ENCODE data around the gene LRRC7. TPM values are rescaled to one million over a fixed set of nuclear protein-coding genes. Genes with fewer than 3 reads are reported as not detected.

The LRRC7 gene
- total RNA-seq, 1 donor from 2014 or later = 8.8 TPM

DNA sequence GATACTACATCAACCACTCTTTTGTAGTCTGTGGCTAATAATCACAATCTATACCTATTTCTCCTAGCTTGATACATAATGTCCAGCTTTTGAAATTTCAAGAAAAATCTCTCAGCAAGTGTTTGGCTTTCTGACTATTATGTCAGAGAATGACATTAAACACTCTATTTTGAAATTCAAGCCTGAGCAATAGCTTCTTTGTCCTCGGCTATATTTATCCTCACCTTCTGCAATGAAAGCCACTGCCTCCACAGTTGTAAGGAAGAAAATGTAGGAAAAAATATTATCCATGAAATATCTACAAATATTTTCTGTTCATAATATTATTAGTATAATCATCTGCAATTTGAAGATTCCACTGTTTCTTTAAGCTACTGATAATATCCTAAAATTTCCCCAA lies 22.1 kb downstream of the LRRC7 start:
- DNase-seq = no peak

- DNase-seq = no peak
Observed at GRCh38 chr1:69592341-69592740, 24.6 kb downstream of the LRRC7 start.

DNA sequence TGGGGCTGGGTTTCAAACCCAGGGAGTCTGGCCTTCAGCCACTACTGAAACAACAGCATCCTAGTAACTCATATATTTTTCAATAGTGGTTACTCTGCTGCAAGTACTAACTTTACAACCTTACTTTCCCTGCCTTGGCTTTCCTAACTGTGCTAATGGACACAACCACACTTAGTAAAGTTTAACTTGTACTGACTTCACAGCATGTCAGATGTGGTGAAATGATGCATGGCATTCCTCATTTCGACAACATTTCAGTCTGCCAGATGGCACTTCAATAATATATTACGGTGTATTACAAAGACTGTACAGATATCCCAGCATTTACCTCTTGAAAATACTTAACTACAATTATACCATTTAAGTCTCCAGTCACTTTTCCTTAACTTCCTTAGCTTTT lies 27.8 kb downstream of the LRRC7 start:
- no peak for DNase-seq

DNA sequence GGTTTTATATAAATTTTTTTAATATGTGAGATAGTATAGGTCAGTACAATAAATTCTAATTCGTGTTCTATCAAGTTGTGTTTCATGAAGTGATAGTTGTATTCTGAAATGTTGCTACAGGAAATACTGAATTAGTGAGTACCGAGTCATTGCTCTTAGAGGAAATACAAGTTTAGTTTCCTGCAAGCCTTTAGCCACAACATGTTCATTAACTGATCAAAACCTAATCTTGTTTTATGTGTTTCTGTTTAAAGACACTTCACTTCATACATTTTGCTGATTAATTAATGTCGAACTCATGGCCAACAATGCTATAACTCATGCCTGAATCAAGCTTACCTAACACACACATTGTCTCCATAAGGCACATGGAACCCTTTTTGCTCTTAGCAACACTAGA lies 43.6 kb downstream of the LRRC7 start:
- no peak for DNase-seq

DNA sequence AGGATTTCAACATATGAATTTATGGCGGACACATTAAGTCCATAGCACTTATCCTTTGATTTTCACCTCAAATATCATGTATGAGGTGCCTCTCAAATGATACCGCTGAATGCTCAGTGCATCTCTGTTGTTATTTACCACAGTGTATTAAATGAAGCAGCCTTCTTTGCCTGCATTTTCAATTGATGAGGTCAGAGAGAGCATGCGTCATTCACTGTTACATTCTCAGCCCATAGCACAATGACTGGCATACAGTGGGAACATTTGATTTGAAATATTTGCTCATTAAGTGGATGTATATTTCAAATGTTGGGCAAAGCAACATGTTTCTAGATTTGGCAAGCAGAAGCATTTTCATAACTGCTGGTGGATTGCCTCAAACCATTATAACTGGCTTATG lies 45.7 kb downstream of the LRRC7 start:
- no peak for DNase-seq

DNA sequence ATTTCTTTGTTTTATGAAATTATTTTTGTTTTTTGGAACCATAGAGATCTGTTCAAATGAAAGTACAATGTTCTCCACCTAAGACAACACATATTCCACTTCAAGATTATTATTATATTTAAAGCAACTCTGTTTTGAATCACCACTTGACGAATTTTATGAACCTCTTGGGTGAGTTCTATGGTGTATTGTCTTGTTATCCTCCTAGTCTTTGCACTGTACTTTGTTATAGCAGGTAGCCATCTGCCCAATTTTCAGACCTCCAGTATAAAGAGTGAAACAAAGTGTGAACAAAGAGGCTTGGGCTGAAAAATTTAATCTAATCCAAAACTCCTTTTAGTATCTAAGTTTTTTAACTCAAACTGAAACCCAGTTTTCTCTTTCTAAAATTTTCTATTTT lies 71.0 kb downstream of the LRRC7 start:
- no peak for DNase-seq

- DNase-seq = no peak
Observed at GRCh38 chr1:69639159-69639558, 71.4 kb downstream of the LRRC7 start.

- no peak for DNase-seq
Observed at GRCh38 chr1:69643266-69643665, 75.5 kb downstream of the LRRC7 start.

DNA sequence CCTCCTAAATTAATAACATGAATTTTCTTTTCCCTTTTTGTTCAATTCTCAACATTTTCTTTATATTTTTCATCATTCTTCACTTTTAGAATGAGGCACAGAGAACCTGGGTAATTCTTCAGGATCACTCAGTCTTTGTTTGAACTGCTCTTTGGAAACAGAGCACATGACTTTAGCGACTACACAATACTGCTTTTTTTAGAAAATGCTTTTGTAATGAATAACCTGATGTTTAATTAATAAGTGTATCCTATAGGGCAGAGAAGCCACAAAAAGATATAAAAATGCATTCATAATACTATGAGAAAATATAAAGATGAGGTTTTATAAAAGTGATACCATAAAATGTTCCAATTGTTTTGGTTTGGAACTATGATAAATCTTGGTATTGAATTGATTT lies 77.8 kb downstream of the LRRC7 start:
- DNase-seq = no peak

DNA sequence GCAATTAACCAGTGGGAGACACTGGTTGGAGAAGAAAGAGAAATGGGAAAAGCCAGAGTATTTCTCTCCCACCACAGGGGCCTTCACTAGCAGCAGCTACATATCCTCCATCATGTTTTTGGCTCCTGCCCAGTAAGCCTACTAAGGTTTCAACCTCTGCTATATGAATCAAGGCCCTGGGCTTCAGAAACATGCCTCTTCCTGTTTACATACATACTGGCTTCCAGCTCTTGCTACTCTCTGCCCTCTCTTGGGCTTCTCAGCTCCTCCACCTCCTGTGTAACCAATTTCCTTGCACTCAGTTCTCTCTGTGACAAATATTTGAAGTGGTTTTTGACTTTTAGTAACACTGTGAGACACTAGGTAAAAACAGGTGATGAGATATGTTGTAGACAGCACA lies 80.8 kb downstream of the LRRC7 start:
- no peak for DNase-seq

- DNase-seq = no peak
Observed at GRCh38 chr1:69649383-69649990, 81.8 kb downstream of the LRRC7 start.

DNA sequence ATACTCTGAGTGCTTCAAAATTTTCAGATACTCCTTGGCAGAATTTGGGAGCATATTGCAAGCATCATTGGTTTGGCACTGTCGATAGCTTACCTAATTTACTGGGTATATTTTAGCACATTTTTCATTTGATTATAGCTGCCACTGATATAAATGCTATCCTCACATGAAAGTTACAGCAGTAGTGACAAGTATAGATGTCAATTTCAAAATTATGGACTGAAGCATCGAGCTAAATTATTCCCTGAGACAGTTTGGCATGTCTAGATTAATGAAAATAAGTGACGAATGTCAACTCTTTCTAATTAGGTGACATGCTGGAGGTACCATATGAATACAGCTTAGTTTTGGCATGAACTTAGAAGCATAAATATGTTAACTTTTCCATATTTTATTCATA lies 83.1 kb downstream of the LRRC7 start:
- no peak for DNase-seq

DNA sequence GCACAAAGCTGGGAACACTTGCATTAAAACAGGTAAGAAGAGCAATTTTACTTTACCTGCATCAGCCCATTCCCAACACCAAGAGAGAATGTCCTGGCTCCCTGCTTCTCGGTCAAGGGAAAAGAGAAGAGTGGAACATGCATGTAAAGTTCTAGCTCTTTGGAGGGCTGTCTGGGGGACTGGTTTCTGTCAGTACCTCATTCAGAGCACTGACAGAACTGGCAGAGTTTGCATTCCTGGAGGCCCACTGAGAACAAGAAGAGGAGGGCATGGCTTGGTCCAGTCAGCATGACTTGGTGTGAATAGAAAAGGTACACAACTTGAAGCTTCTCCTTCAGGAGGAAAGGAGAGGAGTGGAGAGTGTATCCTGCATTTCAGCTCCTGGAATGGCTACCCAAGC lies 83.9 kb downstream of the LRRC7 start:
- no peak for DNase-seq

GRCh38 chr1:69657971-69658370 lies 90.2 kb downstream of the LRRC7 start:
- DNase-seq = no peak

DNA sequence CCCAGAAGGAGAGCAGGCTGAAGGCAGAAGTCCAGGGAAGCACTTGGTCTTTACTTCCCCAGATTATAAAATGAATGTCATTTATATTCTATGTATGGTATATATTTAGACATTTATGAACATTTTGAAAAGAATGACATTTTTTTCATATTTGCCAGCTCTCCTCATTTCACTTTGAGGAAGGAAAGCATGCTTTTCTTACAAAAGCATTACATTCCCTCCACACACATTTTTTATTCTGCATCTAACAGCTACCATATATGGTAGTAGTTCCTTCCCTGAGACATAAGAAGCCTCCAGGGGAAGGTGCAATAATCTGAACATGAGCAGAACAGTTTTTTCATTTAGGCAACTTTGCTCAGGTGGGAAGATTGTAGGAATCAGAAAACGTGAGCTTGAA lies 94.0 kb downstream of the LRRC7 start:
- no peak for DNase-seq

GRCh38 chr1:69662321-69662720 lies 94.6 kb downstream of the LRRC7 start:
- DNase-seq = no peak

DNA sequence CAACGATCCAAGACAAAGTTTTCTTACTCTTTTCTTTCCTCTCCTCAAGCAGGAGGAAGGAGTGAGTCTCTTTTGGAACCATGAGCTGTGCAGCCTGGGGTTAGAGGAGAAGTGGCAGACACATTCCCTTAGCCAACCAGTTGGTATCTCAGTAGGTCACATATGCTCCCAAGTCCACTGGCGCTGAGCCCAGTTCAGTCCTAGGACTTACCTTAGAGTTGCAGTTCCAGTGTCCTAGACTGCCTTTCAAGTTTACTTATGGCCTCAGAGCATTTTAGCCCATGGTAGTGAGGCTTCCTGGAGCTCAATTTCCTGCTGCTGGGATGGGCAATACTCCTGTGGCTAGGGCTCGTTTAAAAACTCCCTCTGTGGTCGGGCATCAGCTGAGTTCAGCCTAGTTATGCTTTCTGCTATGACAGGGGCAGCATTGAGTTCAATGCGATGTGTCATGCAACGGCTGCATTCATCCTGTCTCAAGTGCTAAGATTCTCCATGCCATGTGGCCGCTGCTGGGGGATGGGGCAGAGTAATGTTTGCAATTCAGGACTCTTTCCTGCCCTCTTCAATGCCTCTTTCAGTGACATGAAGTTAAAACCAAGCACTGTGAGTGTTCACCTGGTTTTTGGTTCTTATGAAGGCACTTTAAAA lies 103.8 kb downstream of the LRRC7 start:
- peak; percentile 13 for DNase-seq

DNA sequence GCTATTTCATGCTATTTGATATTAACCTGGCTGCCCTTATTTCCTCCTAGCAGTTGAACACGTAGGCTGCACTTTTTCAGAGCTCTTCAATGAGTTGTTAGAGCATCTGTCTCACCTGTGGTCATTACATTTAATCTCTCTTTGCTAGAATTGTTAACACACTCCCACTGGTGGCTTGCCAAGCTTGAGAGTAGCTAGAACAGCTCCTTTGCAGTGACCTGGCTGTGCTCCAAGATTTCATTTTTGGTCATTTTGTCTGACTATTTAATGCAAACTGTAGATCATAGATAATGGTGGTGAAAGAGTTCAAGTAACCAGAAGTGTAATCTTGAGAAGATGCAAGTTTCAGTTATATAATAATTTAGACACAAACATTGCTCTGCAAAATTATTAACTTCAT lies 105.6 kb downstream of the LRRC7 start:
- no peak for DNase-seq

GRCh38 chr1:69679965-69680364 lies 112.2 kb downstream of the LRRC7 start:
- no peak for DNase-seq

DNA sequence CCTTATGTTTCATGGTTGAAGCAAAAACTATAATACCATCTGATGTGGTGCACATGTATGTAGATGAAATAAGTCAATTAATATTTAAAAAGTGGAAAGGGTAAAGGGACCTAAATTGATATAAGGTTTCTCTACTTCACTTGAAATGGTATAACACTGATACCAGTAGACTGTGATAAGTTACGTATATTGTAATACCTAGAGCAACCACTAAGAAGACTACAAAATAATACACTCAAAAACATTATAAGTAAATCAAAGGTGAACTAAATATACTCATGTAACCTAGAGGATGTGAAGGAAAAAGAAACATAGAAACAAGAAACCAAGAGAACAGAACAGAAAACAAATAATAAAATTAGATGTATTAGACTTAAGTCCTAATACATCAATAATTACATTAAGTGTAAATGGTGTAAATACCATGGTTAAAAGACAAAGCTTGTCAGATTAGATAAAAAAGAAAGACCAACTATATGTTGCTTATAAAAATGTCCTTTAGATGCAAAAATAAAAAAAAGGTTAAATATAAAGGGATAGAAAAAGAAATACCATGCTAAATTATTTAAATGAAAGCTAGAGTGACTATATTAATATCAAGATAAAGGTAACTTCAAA lies 118.8 kb downstream of the LRRC7 start:
- no peak for DNase-seq

GRCh38 chr1:69688193-69688592 lies 120.5 kb downstream of the LRRC7 start:
- no peak for DNase-seq

DNA sequence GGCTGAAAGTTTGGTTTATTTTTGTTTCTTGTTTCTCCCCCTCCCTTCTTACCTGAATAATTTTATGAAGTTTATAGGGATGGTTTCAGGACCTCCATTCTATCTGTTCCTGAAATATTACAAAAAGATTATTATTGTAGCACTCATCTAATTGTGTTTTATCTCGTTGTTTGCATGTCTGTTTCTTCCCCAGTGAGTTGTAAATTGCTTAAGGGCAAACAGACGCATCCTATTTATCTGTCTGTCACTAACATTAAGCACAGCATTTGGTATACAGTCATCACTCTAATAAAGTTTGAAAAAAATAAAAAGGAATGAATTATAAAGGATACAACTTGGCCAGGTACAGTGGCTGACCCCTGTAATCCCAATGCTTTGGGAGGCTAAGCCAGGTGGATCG lies 123.5 kb downstream of the LRRC7 start:
- no peak for DNase-seq

DNA sequence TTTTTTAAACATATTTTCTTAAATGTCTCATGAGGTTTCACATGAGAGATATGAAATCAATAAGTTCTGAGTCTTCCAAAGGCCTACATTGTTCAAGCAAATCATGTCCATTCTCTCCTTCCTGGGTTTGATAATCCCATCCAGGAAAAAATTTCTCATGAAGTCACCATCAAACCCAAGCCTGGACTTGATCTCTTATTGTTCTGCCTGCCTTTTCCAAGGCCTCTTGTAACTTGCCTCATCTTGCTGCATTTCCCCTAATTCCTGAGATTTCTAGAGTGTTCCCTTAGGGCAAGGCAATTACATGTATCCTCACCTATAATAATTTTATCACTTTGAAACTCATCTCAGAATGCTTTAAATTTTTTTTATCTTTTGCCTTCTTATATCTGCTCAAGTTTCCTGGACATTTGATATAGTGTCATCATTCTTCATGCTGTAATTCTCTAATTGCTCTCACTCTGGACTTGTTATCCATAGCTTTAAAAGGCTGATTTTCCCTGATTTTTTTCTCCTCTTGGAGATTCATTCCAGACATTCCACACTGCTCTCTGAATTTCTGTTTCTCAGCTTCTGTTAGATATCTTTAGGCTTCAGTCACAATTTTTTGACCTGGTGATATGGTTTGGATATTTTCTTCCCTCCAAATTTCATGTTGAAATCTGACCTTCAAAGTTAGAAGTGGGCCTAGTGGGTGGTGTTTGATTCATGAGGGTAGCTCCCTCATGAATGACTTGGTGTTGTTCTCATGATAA lies 126.4 kb downstream of the LRRC7 start:
- no peak for DNase-seq

Measured in skin of body (tissue), 2 donors.